ENCODE measurements around the gene FAM50A. TPM values are rescaled to one million over a fixed set of nuclear protein-coding genes. Genes with fewer than 3 reads are reported as not detected.

FAM50A gene
- total and polyA plus RNA-seq, 2 donors (not counting 1 experiment from before 2014, with no cell fraction given), result 44.5 to 79.8 TPM

GRCh38 chrX:154486052-154486395, 42.1 kb downstream of the FAM50A start:
- H3K36me3 ChIP-seq (replicated peaks in 1 of 2; ENCODE audit: control extremely low read depth in 1 of 2, control insufficient read depth in 1 of 2, extremely low read depth in 1 of 2, insufficient read depth in 2 of 2, low read length in 1 of 2), result peaks cover 0 to 13% of the 10 kb centered on the region in 2 experiments
- peaks cover 5 to 37% of the 10 kb centered on the region in 2 donors for H3K4me1 ChIP-seq (ENCODE audit: control insufficient read depth in 2 of 2, insufficient read depth in 2 of 2, low read length in 2 of 2)
- H4K20me1 ChIP-seq (ENCODE audit: control insufficient read depth, insufficient read depth, low read length, poor library complexity, severe bottlenecking), result no peaks in the 10 kb centered on the region
- ChIA-PET POLR2A (interaction anchor here (0.6 to 1.4 kb wide), 3 partner anchors 30 to 80 kb away, joined by 4 to 6 read pairs (median 5); partner anchors contain the start of gene FAM3A), CTCF (interaction anchor here (1.9 to 2.7 kb wide), 2 partner anchors 41 to 57 kb away, joined by 4 to 12 read pairs; partner anchors contain the start of gene ATP6AP1)
- H3K4me2 ChIP-seq (replicated peaks; ENCODE audit: low read depth, low read length, poor library complexity, severe bottlenecking), result peak overlapping the region; percentile 82
- no peak for ATAC-seq (ENCODE audit: low read depth)
- no peaks in the 10 kb centered on the region for H3K9me3 Mint-ChIP-seq (ENCODE audit: insufficient read depth)
- peak overlapping the region in 1 of 2 donors; percentile 55 for H3K27ac ChIP-seq (ENCODE audit: low read length in 2 of 2)
- H3K27me3 Mint-ChIP-seq, result no peaks in the 10 kb centered on the region
- H3K4me3 ChIP-seq (ENCODE audit: control extremely low read depth in 1 of 5, extremely low read depth in 1 of 5, insufficient read depth in 1 of 5, low read depth in 2 of 5, low read length in 4 of 5), result peak overlapping the region in 4 of 5 experiments; percentile 47 to 67 (median 60)
- 0% methylated on average over 35 of the region's 35 CpGs for WGBS (ENCODE audit: insufficient coverage)
- H3K9ac ChIP-seq (ENCODE audit: low read length), result peak overlapping the region; percentile 68
- TF ChIP-seq EZH2 (IDR thresholded peaks at IDR 0.05; ENCODE audit: borderline replicate concordance, insufficient read depth, low read depth, low read length, poor library complexity, severe bottlenecking) (no peak), CTCF (IDR thresholded peaks at IDR 0.05) (no peak)
- DNase-seq, result peak; percentile 51
- no peaks in the 10 kb centered on the region for H3K27me3 ChIP-seq (replicated peaks in 1 of 4; ENCODE audit: control extremely low read depth in 1 of 4, control insufficient read depth in 3 of 4, insufficient read depth in 4 of 4, low read length in 3 of 4)
- peak overlapping the region; percentile 38 for H2AFZ ChIP-seq (ENCODE audit: insufficient read depth, low read depth, low read length, poor library complexity, severe bottlenecking)
- no peaks in the 10 kb centered on the region for H3K9me3 ChIP-seq (ENCODE audit: control extremely low read depth in 1 of 3, control insufficient read depth in 2 of 3, insufficient read depth in 1 of 3, low read length in 2 of 3)
- H3K27ac Mint-ChIP-seq, result no peak overlapping the region
- H3K79me2 ChIP-seq (ENCODE audit: control insufficient read depth, insufficient read depth, low read length), result peaks cover 20% of the 10 kb centered on the region
- H3K4me1 Mint-ChIP-seq, result peaks cover 26% of the 10 kb centered on the region
- no peak overlapping the region for H3K4me3 Mint-ChIP-seq
- intact Hi-C loops (cut with micrococcal nuclease), result no loop called here

- peak within 1 kb of the TSS; percentile 82 for H3K4me3 Mint-ChIP-seq
- intact Hi-C loops (cut with micrococcal nuclease), result no loop called here
- CTCF ChIA-PET, result interaction anchor here (1.6 to 2.7 kb wide), 3 partner anchors 41 to 113 kb away, joined by 4 to 12 read pairs (median 5); partner anchors contain the start of gene ATP6AP1
- H3K27me3 ChIP-seq (replicated peaks in 1 of 4; ENCODE audit: control extremely low read depth in 1 of 4, control insufficient read depth in 3 of 4, insufficient read depth in 4 of 4, low read length in 3 of 4), result no peaks in the 10 kb centered on the region
- peak within 1 kb of the TSS; percentile 75 for H3K27ac Mint-ChIP-seq
- H3K4me2 ChIP-seq (replicated peaks; ENCODE audit: low read depth, low read length, poor library complexity, severe bottlenecking), result peak within 1 kb of the TSS; percentile 82
- peaks cover 25% of the 10 kb centered on the region for H3K4me1 Mint-ChIP-seq
- H3K27me3 Mint-ChIP-seq, result no peaks in the 10 kb centered on the region
- no peaks in the 10 kb centered on the region for H4K20me1 ChIP-seq (ENCODE audit: control insufficient read depth, insufficient read depth, low read length, poor library complexity, severe bottlenecking)
- peaks cover 5 to 42% of the 10 kb centered on the region in 2 donors for H3K4me1 ChIP-seq (ENCODE audit: control insufficient read depth in 2 of 2, insufficient read depth in 2 of 2, low read length in 2 of 2)
- peak within 1 kb of the TSS in 4 of 5 experiments; percentile 47 to 67 (median 60) for H3K4me3 ChIP-seq (ENCODE audit: control extremely low read depth in 1 of 5, extremely low read depth in 1 of 5, insufficient read depth in 1 of 5, low read depth in 2 of 5, low read length in 4 of 5)
- no peaks in the 10 kb centered on the region for H3K9me3 ChIP-seq (ENCODE audit: control extremely low read depth in 1 of 3, control insufficient read depth in 2 of 3, insufficient read depth in 1 of 3, low read length in 2 of 3)
- DNase-seq (peak; percentile 77), ATAC-seq (ENCODE audit: low read depth) (peak; percentile 37)
- H3K79me2 ChIP-seq (ENCODE audit: control insufficient read depth, insufficient read depth, low read length), result peaks cover 20% of the 10 kb centered on the region
- peaks cover 0 to 13% of the 10 kb centered on the region in 2 experiments for H3K36me3 ChIP-seq (replicated peaks in 1 of 2; ENCODE audit: control extremely low read depth in 1 of 2, control insufficient read depth in 1 of 2, extremely low read depth in 1 of 2, insufficient read depth in 2 of 2, low read length in 1 of 2)
- peak within 1 kb of the TSS; percentile 68 for H3K9ac ChIP-seq (ENCODE audit: low read length)
- no peaks in the 10 kb centered on the region for H3K9me3 Mint-ChIP-seq (ENCODE audit: insufficient read depth)
- H3K27ac ChIP-seq (ENCODE audit: low read length in 2 of 2), result peak within 1 kb of the TSS; percentile 50 to 72
- POLR2A ChIA-PET, result interaction anchor here (0.6 to 1.6 kb wide), 7 partner anchors 28 to 88 kb away, joined by 3 to 10 read pairs (median 4); partner anchors contain the start of genes FAM3A and RPL10
- WGBS (ENCODE audit: insufficient coverage), result under 1% methylated on average over 42 of the region's 95 CpGs
- peak within 1 kb of the TSS; percentile 56 for H2AFZ ChIP-seq (ENCODE audit: insufficient read depth, low read depth, low read length, poor library complexity, severe bottlenecking)
- TF ChIP-seq CTCF (IDR thresholded peaks at IDR 0.05) (no peak), EZH2 (IDR thresholded peaks at IDR 0.05; ENCODE audit: borderline replicate concordance, insufficient read depth, low read depth, low read length, poor library complexity, severe bottlenecking) (no peak)
Observed at GRCh38 chrX:154486396-154487207, 42.7 kb downstream of the FAM50A start, which contains the start of gene UBL4A. TSS of gene UBL4A (minus strand) at chrX:154486615. CDS start at chrX:154486584, 31 bp downstream.

Data from B cell (primary cell).